ENCODE measurements around the gene KCNQ5. TPM values are rescaled to one million over a fixed set of nuclear protein-coding genes. Genes with fewer than 3 reads are reported as not detected.

KCNQ5 gene
- polyA plus RNA-seq, 3 donors = not detected

GRCh38 chr6:73085443-73085871 is 463.6 kb downstream of the KCNQ5 start:
- Mint-ChIP-seq H3K4me1 (no peaks in the 10 kb centered on the region), H3K27ac (no peak overlapping the region), H3K9me3 (peaks cover 0 to 3% (median 0%) of the 10 kb centered on the region in 7 donors), H3K36me3 (no peaks in the 10 kb centered on the region), H3K27me3 (ENCODE audit: low read depth in 3 of 3) (no peaks in the 10 kb centered on the region), H3K4me3 (no peak overlapping the region)
- H4K20me1 ChIP-seq (ENCODE audit: insufficient read depth, low read length) = no peaks in the 10 kb centered on the region
- H3K79me2 ChIP-seq (ENCODE audit: insufficient read depth, low read length) = no peaks in the 10 kb centered on the region
- TF ChIP-seq CTCF (IDR thresholded peaks at IDR 0.05) = no peak
- H3K36me3 ChIP-seq (replicated peaks in 1 of 2; ENCODE audit: control insufficient read depth in 1 of 2, insufficient read depth in 2 of 2, low read length in 2 of 2) = no peaks in the 10 kb centered on the region
- WGBS (ENCODE audit: insufficient coverage) = no CpG with 5 or more reads among the region's 4 CpGs
- no peak overlapping the region for H3K4me3 ChIP-seq (replicated peaks in 1 of 3; ENCODE audit: low read depth in 2 of 3, low read length in 3 of 3)
- H3K4me1 ChIP-seq (ENCODE audit: control insufficient read depth in 1 of 2, insufficient read depth in 2 of 2, low read length in 2 of 2) = no peaks in the 10 kb centered on the region
- H3K27me3 ChIP-seq (ENCODE audit: control insufficient read depth in 2 of 2, insufficient read depth in 2 of 2, low read length in 2 of 2) = no peaks in the 10 kb centered on the region
- no peak overlapping the region for H3K4me2 ChIP-seq (replicated peaks; ENCODE audit: extremely low read depth, low read length, poor library complexity, severe bottlenecking)
- H3K9ac ChIP-seq (ENCODE audit: insufficient read depth, low read length, poor library complexity, severe bottlenecking) = no peak overlapping the region
- H2AFZ ChIP-seq (ENCODE audit: insufficient read depth, low read depth, low read length, poor library complexity, severe bottlenecking) = no peak overlapping the region
- intact Hi-C loops (cut with micrococcal nuclease) = no loop called here
- no peak overlapping the region for H3K27ac ChIP-seq (ENCODE audit: low read depth in 1 of 2, low read length in 2 of 2)
- no peaks in the 10 kb centered on the region for H3K9me3 ChIP-seq (replicated peaks in 1 of 2; ENCODE audit: control insufficient read depth in 1 of 2, insufficient read depth in 1 of 2, low read length in 2 of 2)
- no peak for DNase-seq

- H3K27ac ChIP-seq (ENCODE audit: low read depth in 1 of 2, low read length in 2 of 2) = no peak overlapping the region
- no peak for DNase-seq
These were observed 464.9 kb downstream of the KCNQ5 start for GRCh38 chr6:73086726-73087125.

More at GRCh38 chr6:73086726-73087125, 464.9 kb downstream of the KCNQ5 start:
- WGBS (ENCODE audit: insufficient coverage) = no CpG with 5 or more reads among the region's 2 CpGs
- no peak overlapping the region for H3K4me3 Mint-ChIP-seq
- Histone ChIP-seq H3K9me3 (replicated peaks in 1 of 2; ENCODE audit: control insufficient read depth in 1 of 2, insufficient read depth in 1 of 2, low read length in 2 of 2) (no peaks in the 10 kb centered on the region), H3K4me3 (replicated peaks in 1 of 3; ENCODE audit: low read depth in 2 of 3, low read length in 3 of 3) (no peak overlapping the region), H3K9ac (ENCODE audit: insufficient read depth, low read length, poor library complexity, severe bottlenecking) (no peak overlapping the region), H3K27me3 (ENCODE audit: control insufficient read depth in 2 of 2, insufficient read depth in 2 of 2, low read length in 2 of 2) (no peaks in the 10 kb centered on the region), H3K36me3 (replicated peaks in 1 of 2; ENCODE audit: control insufficient read depth in 1 of 2, insufficient read depth in 2 of 2, low read length in 2 of 2) (no peaks in the 10 kb centered on the region), H3K79me2 (ENCODE audit: insufficient read depth, low read length) (no peaks in the 10 kb centered on the region), H2AFZ (ENCODE audit: insufficient read depth, low read depth, low read length, poor library complexity, severe bottlenecking) (no peak overlapping the region), H3K4me1 (ENCODE audit: control insufficient read depth in 1 of 2, insufficient read depth in 2 of 2, low read length in 2 of 2) (no peaks in the 10 kb centered on the region), H3K4me2 (replicated peaks; ENCODE audit: extremely low read depth, low read length, poor library complexity, severe bottlenecking) (no peak overlapping the region), H4K20me1 (ENCODE audit: insufficient read depth, low read length) (no peaks in the 10 kb centered on the region)
- intact Hi-C loops (cut with micrococcal nuclease) = no loop called here
- no peak overlapping the region for H3K27ac Mint-ChIP-seq
- H3K4me1 Mint-ChIP-seq = no peaks in the 10 kb centered on the region
- TF ChIP-seq CTCF (IDR thresholded peaks at IDR 0.05) = no peak
- H3K36me3 Mint-ChIP-seq = no peaks in the 10 kb centered on the region
- no peaks in the 10 kb centered on the region for H3K27me3 Mint-ChIP-seq (ENCODE audit: low read depth in 3 of 3)
- peaks cover 0 to 9% (median 3%) of the 10 kb centered on the region in 7 donors for H3K9me3 Mint-ChIP-seq

All from CD14-positive monocyte (primary cell).